Measurements from ENCODE around the gene SYT8. TPM values are rescaled to one million over a fixed set of nuclear protein-coding genes. Genes with fewer than 3 reads are reported as not detected.
"Not testable (repeated sequence)": the region's sequence is repeated elsewhere in the genome, so short reads cannot be mapped to it uniquely, and the experiment has no call there.

SYT8 gene, protein sequence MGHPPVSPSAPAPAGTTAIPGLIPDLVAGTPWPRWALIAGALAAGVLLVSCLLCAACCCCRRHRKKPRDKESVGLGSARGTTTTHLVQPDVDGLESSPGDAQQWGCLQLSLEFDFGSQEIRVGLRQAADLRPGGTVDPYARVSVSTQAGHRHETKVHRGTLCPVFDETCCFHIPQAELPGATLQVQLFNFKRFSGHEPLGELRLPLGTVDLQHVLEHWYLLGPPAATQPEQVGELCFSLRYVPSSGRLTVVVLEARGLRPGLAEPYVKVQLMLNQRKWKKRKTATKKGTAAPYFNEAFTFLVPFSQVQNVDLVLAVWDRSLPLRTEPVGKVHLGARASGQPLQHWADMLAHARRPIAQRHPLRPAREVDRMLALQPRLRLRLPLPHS
- total RNA-seq, result 1 to 10 TPM in 1 of 2 donors, under 1 TPM in 1; 0.75 to 4.6 TPM
- long read RNA-seq, partial matches to known transcripts, result 2 of 5 reads
- long read RNA-seq, other reads (novel, unspliced or antisense), result 3 of 5 reads

GRCh38 chr11:1834779-1835670 is at the start of gene SYT8:
Gene SYT8, plus strand, starts transcription at chr11:1834990. Its CDS starts 116 bp downstream, at chr11:1835106.
- intact Hi-C loops (cut with DNase I, micrococcal nuclease), result loop anchor here (5.0 to 10.0 kb wide), 3 partner anchors 143 to 320 kb away; no protein-coding TSS in a partner anchor
- peak; percentile 23 for ATAC-seq

GRCh38 chr11:1785749-1786413 is 48.9 kb upstream of the SYT8 start:
- DNase-seq (no peak), ATAC-seq (no peak)
- intact Hi-C loops (cut with DNase I, micrococcal nuclease), result no loop called here

More at GRCh38 chr11:1834779-1835670, at the start of gene SYT8:
- DNase-seq, result peak in 1 of 2 donors; percentile 70

GRCh38 chr11:1786466-1786865 is 48.3 kb upstream of the SYT8 start:
- ATAC-seq (no peak), DNase-seq (no peak)

DNA sequence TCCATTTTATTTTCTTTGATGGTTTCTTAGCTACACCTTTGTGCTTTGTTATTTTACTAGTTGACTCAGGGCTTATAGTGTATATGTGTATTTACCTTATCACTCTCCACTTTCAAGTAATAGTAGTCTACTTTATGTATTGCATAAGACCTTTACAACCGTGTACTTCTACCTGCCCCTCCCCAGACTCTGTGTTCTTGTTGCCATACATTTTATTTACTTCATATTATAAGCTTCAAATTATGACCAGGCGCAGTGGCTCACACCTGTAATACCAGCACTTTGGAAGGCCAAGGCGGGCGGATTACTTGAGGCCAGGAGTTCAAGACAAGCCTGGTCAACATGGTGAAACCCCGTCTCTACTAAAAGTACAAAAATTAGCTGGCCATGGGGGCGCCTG is 42.9 kb upstream of the SYT8 start:
- DNase-seq (peak in 1 of 2 donors; percentile 33), ATAC-seq (peak; percentile 100)
- intact Hi-C loops (cut with DNase I, micrococcal nuclease), result no loop called here

More at GRCh38 chr11:1786466-1786865, 48.3 kb upstream of the SYT8 start:
- intact Hi-C loops (cut with DNase I, micrococcal nuclease), result no loop called here

GRCh38 chr11:1792461-1792860 is 42.3 kb upstream of the SYT8 start:
- DNase-seq, result no peak
- intact Hi-C loops (cut with DNase I, micrococcal nuclease), result no loop called here
- no peak for ATAC-seq

GRCh38 chr11:1793081-1793480 is 41.7 kb upstream of the SYT8 start:
- DNase-seq (no peak), ATAC-seq (no peak)
- intact Hi-C loops (cut with DNase I, micrococcal nuclease), result no loop called here

DNA sequence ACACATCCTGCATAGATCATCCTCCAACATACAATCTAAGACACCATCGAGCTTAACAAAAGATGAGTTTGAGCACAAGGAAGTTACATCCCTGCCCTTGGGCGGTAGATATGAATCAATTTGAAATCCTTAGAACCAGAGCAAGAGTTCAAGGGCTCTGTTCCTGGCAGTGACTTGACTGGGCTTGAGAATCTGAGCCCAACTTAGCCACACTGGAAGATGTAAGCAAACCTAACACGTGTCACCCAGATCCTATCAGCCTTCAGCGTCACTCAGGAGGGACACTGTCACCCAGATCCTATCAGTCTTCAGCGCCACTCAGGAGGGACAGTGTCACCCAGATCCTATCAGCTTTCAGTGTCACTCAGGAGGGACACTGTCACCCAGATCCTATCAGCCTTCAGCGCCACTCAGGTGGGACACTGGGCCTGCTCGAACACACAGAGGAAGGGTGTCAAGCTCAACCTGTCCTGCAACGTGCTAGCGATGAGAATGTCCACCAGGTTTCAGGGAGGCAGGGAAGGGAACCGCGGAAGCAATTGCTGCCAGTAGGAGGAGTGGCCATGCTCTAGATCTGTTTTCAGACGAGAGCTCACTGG is 38.3 kb upstream of the SYT8 start:
- no peak for DNase-seq
- ATAC-seq, result no peak
- intact Hi-C loops (cut with DNase I, micrococcal nuclease), result no loop called here

- ATAC-seq (no peak), DNase-seq (no peak)
- intact Hi-C loops (cut with DNase I, micrococcal nuclease), result no loop called here
Measured at GRCh38 chr11:1797391-1798125, 37.2 kb upstream of the SYT8 start.

DNA sequence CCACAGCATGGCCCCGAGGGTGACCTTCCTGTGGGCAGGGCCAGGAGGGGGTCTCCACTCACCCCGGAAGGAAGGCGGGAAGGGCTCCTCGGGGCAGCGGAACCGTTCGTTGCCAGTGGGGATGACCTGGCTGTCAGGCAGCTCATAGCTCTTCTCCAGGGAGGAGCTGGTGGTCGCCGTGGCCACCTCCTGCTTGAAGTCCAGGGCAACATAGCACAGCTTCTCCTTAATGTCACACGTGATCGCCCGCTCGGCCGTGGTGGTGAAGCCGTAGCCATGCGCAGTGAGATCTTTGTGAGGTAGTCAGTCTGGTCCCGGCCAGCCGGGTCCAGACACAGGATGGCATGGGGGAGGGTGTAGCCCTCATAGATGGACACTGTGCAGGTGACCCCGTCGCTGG is 31.5 kb upstream of the SYT8 start:
- no peak for DNase-seq
- intact Hi-C loops (cut with DNase I, micrococcal nuclease), result no loop called here
- no peak for ATAC-seq

DNA sequence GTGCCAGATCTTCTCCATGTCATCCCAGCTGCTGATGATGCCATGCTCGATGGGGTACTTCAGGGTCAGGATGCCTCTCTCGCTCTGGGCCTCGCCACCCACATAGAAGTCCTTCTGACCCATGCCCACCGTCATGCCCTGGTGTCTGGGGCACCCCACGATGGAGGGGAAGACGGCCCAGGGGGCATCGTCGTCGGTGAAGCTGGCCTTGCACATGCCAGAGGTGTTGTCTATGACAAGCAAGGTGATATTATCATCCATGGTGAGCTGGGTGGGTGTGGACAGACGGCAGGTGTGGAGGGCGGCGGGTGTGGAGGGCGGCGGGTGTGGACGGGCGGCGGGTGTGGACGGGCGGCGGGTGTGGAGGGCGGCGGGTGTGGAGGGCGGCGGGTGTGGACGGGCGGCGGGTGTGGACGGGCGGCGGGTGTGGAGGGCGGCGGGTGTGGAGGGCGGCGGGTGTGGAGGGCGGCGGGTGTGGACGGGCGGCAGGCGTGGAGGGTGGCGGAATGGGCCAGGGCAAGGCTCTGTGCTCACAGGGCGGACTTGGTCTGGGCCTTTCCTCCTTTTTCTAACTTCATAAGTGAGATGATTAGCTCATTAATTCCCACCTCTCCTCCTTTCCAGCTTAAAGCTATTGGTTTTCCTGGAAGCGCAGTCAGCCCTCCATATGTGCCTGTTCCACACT is 30.8 kb upstream of the SYT8 start:
- peak; percentile 59 for ATAC-seq
- DNase-seq; intact Hi-C loops (cut with DNase I, micrococcal nuclease): not testable (repeated sequence)

DNA sequence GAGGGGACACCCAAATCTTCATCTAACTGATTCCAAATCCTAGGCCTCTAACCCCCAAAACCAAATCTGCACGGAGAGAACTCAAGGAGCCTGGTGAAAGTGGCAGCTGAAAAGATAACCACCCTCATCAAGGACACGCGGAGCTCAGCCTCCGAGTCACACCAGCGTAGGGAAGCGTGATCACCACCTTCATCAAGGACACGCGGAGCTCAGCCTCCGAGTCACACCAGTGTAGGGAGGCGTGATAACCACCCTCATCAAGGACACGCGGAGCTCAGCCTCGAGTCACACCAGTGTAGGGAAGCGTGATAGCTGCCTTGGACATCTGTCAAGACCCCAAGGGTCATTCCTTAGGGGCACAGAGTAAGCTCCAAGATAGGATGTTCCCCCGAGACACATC is 29.3 kb upstream of the SYT8 start:
- ATAC-seq (no peak), DNase-seq (no peak)
- intact Hi-C loops (cut with DNase I, micrococcal nuclease), result no loop called here

DNA sequence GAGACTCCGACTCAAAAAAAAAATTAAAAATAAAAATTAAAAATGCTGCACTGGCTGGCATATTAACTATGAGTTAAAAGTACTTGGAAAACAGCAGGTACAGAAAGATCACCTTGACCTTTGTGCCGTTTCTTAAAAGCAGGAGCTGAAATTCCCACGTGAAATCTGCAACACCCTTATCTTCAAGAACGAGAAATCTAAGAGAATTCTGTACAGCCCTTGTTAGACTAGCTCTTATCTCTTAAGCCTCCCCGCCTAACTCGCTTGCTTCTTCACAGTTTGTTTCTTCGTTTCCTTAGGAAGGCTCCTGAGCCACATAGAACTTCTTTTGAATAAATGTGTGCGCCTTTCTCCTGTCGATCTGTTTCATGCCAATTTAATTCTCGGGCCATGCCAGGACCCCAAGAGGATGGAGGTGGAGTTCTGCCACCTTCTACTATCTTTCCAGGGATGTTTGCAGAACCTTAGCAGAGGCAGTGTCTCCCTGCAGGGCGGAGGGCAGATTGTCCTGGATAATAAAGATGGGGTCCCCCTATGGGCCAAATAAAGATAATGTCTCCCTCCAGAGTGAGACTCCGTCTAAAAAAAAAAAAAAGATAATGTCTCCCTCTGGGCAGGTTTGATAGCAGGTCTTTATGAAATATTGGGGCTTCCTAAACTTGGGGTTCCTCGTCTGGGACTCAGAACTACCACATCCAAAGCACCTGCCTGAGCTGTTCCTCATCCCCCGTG is 27.4 kb upstream of the SYT8 start:
- ATAC-seq, result no peak
- intact Hi-C loops (cut with DNase I, micrococcal nuclease), result no loop called here
- no peak for DNase-seq

GRCh38 chr11:1810761-1811160 is 24.0 kb upstream of the SYT8 start:
- intact Hi-C loops (cut with DNase I, micrococcal nuclease), result no loop called here
- ATAC-seq (no peak), DNase-seq (no peak)

DNA sequence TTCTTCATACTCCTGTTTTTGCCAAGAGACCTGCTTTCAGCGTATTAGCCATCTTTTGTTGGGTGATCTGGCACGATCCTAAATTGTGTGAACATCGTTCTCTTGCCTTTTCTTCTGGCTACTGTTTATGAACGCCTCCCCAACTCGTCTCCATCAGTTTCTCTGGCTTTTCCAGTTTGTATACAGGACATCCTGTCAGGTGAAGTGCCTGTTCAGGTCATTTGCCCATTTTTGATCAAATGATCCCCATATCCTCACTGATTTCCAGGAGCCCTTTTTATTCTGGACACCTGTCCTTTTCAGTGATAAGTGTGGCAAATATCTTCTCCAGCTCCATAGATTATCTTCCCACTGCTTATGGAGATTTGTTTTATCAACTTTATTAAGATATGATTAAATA is 22.5 kb upstream of the SYT8 start:
- intact Hi-C loops (cut with DNase I, micrococcal nuclease), result no loop called here
- no peak for DNase-seq
- ATAC-seq, result no peak

- intact Hi-C loops (cut with DNase I, micrococcal nuclease), result no loop called here
- DNase-seq (no peak), ATAC-seq (no peak)
Measured at GRCh38 chr11:1812801-1813200, 22.0 kb upstream of the SYT8 start.

DNA sequence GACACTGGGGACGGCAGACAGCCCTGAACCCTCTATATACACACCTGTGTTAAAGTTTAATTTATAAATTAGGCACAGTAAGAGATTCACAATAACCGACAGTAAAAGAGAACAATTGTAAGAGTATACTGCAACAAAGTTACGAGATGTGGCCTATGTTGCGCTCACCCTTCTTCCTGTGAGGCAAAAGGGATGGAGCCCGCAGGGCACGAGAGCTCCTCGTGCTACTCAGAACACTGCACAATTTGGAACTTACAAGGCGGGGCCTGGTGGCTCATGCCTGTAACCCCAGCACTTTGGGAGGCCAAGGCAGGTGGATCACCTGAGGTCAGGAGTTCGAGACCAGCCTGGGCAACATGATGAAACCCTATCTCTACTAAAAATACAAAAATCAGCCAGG is 21.4 kb upstream of the SYT8 start:
- DNase-seq; ATAC-seq; intact Hi-C loops (cut with DNase I, micrococcal nuclease): not testable (repeated sequence)

- intact Hi-C loops (cut with DNase I, micrococcal nuclease), result no loop called here
- ATAC-seq, result no peak
- DNase-seq, result no peak
Measured at GRCh38 chr11:1814691-1815090, 20.1 kb upstream of the SYT8 start.

All from left colon (tissue), 2 donors.